Subcutaneous abdominal adipose tissue (tissue), 5 donors: ENCODE measurements around the gene TTC28.

Experiments used
- H3K27ac ChIP-seq: one replicate; pipeline ENCODE4 v1.7.0; 2013; ENCODE audit warnings: low read depth, mild to moderate bottlenecking, inconsistent platforms, low read length, moderate library complexity
- H3K27me3 ChIP-seq, 5 donors: one replicate each; pipeline ENCODE4 v1.7.0; 2013; ENCODE audit warnings: low read length in 5 of 5, inconsistent platforms in 1 of 5; ENCODE audit not compliant: control insufficient read depth in 5 of 5, insufficient read depth in 4 of 5
- H3K36me3 ChIP-seq, 5 donors: one replicate each; pipeline ENCODE4 v1.7.0; 2013; ENCODE audit warnings: low read length in 5 of 5; ENCODE audit not compliant: control insufficient read depth in 5 of 5, insufficient read depth in 5 of 5
- H3K4me1 ChIP-seq, 5 donors: one replicate each; pipeline ENCODE4 v1.7.0; 2013; ENCODE audit warnings: low read length in 5 of 5, mild to moderate bottlenecking in 3 of 5, moderate library complexity in 1 of 5; ENCODE audit not compliant: control insufficient read depth in 5 of 5, insufficient read depth in 5 of 5
- H3K4me3 ChIP-seq, 5 donors: one replicate each; pipeline ENCODE4 v1.7.0; 2013; ENCODE audit warnings: low read length in 5 of 5, low read depth in 1 of 5
- H3K9ac ChIP-seq, 5 donors: one replicate each; pipeline ENCODE4 v1.7.0; 2013; ENCODE audit warnings: low read length in 5 of 5, mild to moderate bottlenecking in 4 of 5, moderate library complexity in 3 of 5
- H3K9me3 ChIP-seq, 5 donors: one replicate each; pipeline ENCODE4 v1.7.0; 2013; ENCODE audit warnings: low read length in 5 of 5; ENCODE audit not compliant: control insufficient read depth in 5 of 5
- donor health status: healthy.
- donor health status: healthy.
- donor health status: healthy.
- donor health status: healthy.
- donor health status: healthy.

The TTC28 gene

GRCh38 chr22:27983361-27983791 lies 696.3 kb downstream of the TTC28 start:
- Histone ChIP-seq H3K36me3 (peaks cover 0 to 72% (median 56%) of the 10 kb centered on the region in 5 donors), H3K4me3 (no peak overlapping the region), H3K27me3 (no peaks in the 10 kb centered on the region), H3K9ac (no peak overlapping the region), H3K9me3 (no peaks in the 10 kb centered on the region), H3K27ac (no peak overlapping the region), H3K4me1 (peaks cover 0 to 12% (median 5%) of the 10 kb centered on the region in 5 donors)

GRCh38 chr22:27982630-27983180 lies 696.9 kb downstream of the TTC28 start:
- H3K9me3 ChIP-seq, result no peaks in the 10 kb centered on the region
- H3K36me3 ChIP-seq, result peaks cover 0 to 69% (median 54%) of the 10 kb centered on the region in 5 donors
- H3K27ac ChIP-seq, result no peak overlapping the region
- no peaks in the 10 kb centered on the region for H3K27me3 ChIP-seq
- H3K9ac ChIP-seq, result no peak overlapping the region
- H3K4me3 ChIP-seq, result no peak overlapping the region
- H3K4me1 ChIP-seq, result peaks cover 0 to 12% (median 5%) of the 10 kb centered on the region in 5 donors

- H3K27me3 ChIP-seq, result no peaks in the 10 kb centered on the region
- H3K9me3 ChIP-seq, result no peaks in the 10 kb centered on the region
- peaks cover 0 to 12% (median 5%) of the 10 kb centered on the region in 5 donors for H3K4me1 ChIP-seq
- H3K4me3 ChIP-seq, result no peak overlapping the region
- no peak overlapping the region for H3K27ac ChIP-seq
- H3K9ac ChIP-seq, result no peak overlapping the region
- H3K36me3 ChIP-seq, result peaks cover 0 to 63% (median 50%) of the 10 kb centered on the region in 5 donors
Observed at GRCh38 chr22:27982106-27982505, 697.5 kb downstream of the TTC28 start.

DNA sequence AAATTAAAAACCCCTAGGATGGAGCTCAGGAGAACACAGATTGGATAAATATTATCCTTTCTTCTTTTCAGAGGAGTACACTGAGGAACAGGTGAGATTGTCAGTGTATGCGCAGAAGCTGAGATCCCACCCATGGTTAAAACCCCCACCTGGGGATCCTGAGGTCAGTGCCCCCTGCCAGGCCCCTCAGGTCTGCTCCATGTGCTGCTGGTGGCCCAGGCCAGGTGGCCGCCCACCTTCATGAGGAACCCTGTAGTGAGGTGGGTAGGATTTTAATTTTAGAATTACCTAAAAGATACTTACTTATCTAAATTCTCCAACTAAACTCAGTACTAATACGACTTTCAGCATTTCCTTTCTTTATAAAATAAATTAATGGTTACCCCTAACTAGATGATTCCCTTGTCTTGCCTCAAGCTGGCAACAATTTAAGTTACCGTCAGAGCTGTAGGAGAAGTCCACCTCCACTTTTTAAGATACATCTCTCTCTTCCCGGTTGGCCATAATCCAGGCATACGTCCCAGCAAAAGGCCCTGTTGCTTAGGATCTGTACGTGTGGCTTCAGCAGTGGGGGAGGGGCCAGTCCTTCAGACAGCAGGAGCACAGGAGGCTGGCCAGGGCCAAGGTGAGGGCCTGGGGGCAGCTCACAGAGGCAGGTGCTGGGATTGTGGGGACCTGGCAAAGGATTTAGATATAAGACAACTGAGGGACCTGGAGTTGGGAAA lies 699.1 kb downstream of the TTC28 start:
- H3K4me1 ChIP-seq, result peaks cover 0 to 12% (median 5%) of the 10 kb centered on the region in 5 donors
- H3K9me3 ChIP-seq, result no peaks in the 10 kb centered on the region
- no peak overlapping the region for H3K4me3 ChIP-seq
- H3K36me3 ChIP-seq, result peaks cover 0 to 48% (median 39%) of the 10 kb centered on the region in 5 donors
- no peak overlapping the region for H3K27ac ChIP-seq
- no peak overlapping the region for H3K9ac ChIP-seq
- H3K27me3 ChIP-seq, result no peaks in the 10 kb centered on the region

DNA sequence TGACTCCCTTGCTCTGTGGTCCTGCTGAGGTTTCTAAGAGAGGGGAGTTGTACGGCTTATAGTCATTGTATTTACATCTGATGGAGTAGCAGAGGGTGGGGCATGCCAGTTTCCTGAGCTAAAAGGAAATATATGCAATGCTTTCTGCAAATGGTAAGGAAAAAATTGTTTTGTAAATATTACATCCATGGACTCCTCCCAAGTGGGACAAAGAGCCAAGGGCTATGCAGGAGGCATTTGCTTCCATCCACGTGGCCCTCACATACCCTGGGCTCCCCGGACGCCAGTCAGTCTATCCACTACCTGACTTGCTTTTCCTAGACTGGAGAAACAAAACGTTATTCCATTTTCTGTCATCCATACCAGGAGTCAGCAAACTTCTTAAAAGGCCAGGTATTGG lies 700.8 kb downstream of the TTC28 start:
- Histone ChIP-seq H3K9ac (no peak overlapping the region), H3K4me1 (peaks cover 0 to 7% (median 5%) of the 10 kb centered on the region in 5 donors), H3K36me3 (peaks cover 0 to 31% (median 24%) of the 10 kb centered on the region in 5 donors), H3K27ac (no peak overlapping the region), H3K27me3 (no peaks in the 10 kb centered on the region), H3K4me3 (no peak overlapping the region), H3K9me3 (no peaks in the 10 kb centered on the region)

DNA sequence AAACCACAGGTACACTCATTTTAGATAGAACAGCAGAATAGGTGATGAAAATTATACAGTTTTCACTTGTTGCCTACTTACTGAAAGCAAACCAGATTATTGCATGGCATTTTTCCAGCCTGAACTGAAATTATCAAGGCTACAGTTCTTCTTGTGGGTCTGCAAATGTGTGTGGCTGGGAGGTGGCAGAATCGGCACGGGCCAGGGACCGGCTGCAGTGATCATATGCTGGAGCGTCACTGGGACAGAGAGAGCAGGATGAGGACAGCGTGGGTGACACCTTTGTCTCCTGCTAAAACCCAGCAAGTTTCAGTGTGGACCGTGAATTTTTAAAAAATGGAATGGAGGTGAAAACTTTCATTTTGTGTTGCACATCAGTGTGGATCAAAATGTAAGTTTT lies 701.3 kb downstream of the TTC28 start:
- H3K27ac ChIP-seq, result no peak overlapping the region
- peaks cover 0 to 7% (median 5%) of the 10 kb centered on the region in 5 donors for H3K4me1 ChIP-seq
- H3K27me3 ChIP-seq, result no peaks in the 10 kb centered on the region
- H3K4me3 ChIP-seq, result no peak overlapping the region
- no peaks in the 10 kb centered on the region for H3K9me3 ChIP-seq
- H3K36me3 ChIP-seq, result peaks cover 0 to 26% (median 20%) of the 10 kb centered on the region in 5 donors
- no peak overlapping the region for H3K9ac ChIP-seq

DNA sequence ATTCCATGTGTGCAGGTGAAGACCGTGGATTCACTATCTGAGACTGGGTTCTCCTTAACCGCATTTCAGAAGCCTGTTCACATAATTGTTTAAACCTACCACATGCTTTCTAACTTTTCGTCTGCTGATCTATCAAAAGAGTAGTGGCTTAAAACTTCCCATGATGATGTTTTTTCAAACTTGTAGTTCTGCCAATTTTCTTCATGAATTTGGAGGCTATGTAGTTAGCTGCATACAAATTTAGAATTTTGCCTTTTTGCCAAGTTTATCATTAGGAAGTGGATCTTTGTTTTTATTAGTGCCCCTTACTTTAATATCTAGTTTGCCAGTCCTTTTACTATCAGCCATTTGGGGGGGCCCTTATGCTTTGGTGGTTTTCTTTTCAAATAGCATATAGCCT lies 703.1 kb downstream of the TTC28 start:
- Histone ChIP-seq H3K36me3 (peaks cover 0 to 10% (median 4%) of the 10 kb centered on the region in 5 donors), H3K9me3 (peaks cover 0 to 3% (median 0%) of the 10 kb centered on the region in 5 donors), H3K27me3 (no peaks in the 10 kb centered on the region), H3K9ac (no peak overlapping the region), H3K4me1 (peaks cover 0 to 7% (median 5%) of the 10 kb centered on the region in 5 donors), H3K27ac (no peak overlapping the region), H3K4me3 (no peak overlapping the region)

- H3K9me3 ChIP-seq, result peaks cover 0 to 6% (median 2%) of the 10 kb centered on the region in 5 donors
- H3K4me1 ChIP-seq, result peaks cover 0 to 7% (median 5%) of the 10 kb centered on the region in 5 donors
- H3K27ac ChIP-seq, result no peak overlapping the region
- no peaks in the 10 kb centered on the region for H3K27me3 ChIP-seq
- peaks cover 0 to 6% (median 2%) of the 10 kb centered on the region in 5 donors for H3K36me3 ChIP-seq
- no peak overlapping the region for H3K9ac ChIP-seq
- H3K4me3 ChIP-seq, result no peak overlapping the region
Observed at GRCh38 chr22:27975381-27976013, 704.1 kb downstream of the TTC28 start.

DNA sequence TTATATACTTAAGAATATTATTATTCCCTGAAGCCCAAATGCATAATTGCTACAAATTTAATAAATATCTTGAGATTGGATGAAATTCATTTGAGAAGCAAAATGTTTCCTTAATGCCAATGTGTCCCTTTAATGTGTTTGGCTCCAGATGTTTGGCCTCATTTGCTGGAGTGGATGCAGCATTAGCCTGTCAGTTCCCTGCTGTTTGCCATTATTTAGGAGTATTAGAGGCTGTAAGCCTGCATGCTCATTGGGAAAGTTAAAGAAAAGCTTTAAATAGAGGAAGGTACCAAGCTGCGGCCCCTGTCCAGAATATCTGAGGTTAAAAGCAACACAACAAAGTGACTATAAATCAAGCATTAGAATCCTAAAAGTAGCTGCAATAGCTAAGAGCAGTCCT lies 705.8 kb downstream of the TTC28 start:
- H3K27me3 ChIP-seq, result no peaks in the 10 kb centered on the region
- H3K27ac ChIP-seq, result no peak overlapping the region
- H3K9me3 ChIP-seq, result peaks cover 0 to 10% (median 4%) of the 10 kb centered on the region in 5 donors
- H3K4me3 ChIP-seq, result no peak overlapping the region
- peaks cover 0 to 3% (median 2%) of the 10 kb centered on the region in 5 donors for H3K36me3 ChIP-seq
- H3K9ac ChIP-seq, result no peak overlapping the region
- H3K4me1 ChIP-seq, result peaks cover 0 to 3% (median 2%) of the 10 kb centered on the region in 5 donors
